ENCODE measurements around the gene CACNA2D1.

Gene CACNA2D1

GRCh38 chr7:82158327-82158726, 285.2 kb downstream of the CACNA2D1 start:
- no peaks in the 10 kb centered on the region for H3K79me1 ChIP-seq (ENCODE audit: low read depth, low read length)
- H3K4me2 ChIP-seq (ENCODE audit: insufficient read depth, low read length, poor library complexity, severe bottlenecking): no peak overlapping the region
- no peaks in the 10 kb centered on the region for H3K27me3 ChIP-seq (ENCODE audit: control insufficient read depth in 3 of 3, insufficient read depth in 3 of 3, low read depth in 1 of 3, low read length in 3 of 3)
- no peak overlapping the region for H3K23ac ChIP-seq (ENCODE audit: low read depth, low read length, poor library complexity)
- DNase-seq (ENCODE audit: low spot score): no peak
- no peak overlapping the region for H2BK15ac ChIP-seq (ENCODE audit: low read length)
- H2BK5ac ChIP-seq (ENCODE audit: low read length): no peak overlapping the region
- H2AFZ ChIP-seq (ENCODE audit: low read length): no peak overlapping the region
- no peaks in the 10 kb centered on the region for H3K36me3 ChIP-seq (replicated peaks in 1 of 2; ENCODE audit: control insufficient read depth in 2 of 2, insufficient read depth in 2 of 2, low read length in 2 of 2)
- no peak overlapping the region for H2BK12ac ChIP-seq (ENCODE audit: low read length)
- H3K4me1 ChIP-seq (ENCODE audit: control insufficient read depth in 2 of 2, insufficient read depth in 1 of 2, low read depth in 1 of 2, low read length in 2 of 2): no peaks in the 10 kb centered on the region
- no peak overlapping the region for H3K4ac ChIP-seq (ENCODE audit: low read length)
- no peaks in the 10 kb centered on the region for H3K9me3 ChIP-seq (replicated peaks in 1 of 2; ENCODE audit: control insufficient read depth in 2 of 2, insufficient read depth in 1 of 2, low read depth in 1 of 2, low read length in 2 of 2)
- H3K18ac ChIP-seq (ENCODE audit: low read length): no peak overlapping the region
- H4K8ac ChIP-seq (ENCODE audit: low read depth, low read length): no peak overlapping the region
- H2BK120ac ChIP-seq (ENCODE audit: low read depth, low read length): no peak overlapping the region
- H4K91ac ChIP-seq (ENCODE audit: low read depth, low read length, poor library complexity): no peak overlapping the region
- H3K14ac ChIP-seq (ENCODE audit: low read length): no peak overlapping the region
- H3K27ac ChIP-seq (replicated peaks; ENCODE audit: low read length): no peak overlapping the region
- H3K9ac ChIP-seq (ENCODE audit: low read depth, low read length, poor library complexity): no peak overlapping the region
- no peak overlapping the region for H2AK5ac ChIP-seq (ENCODE audit: low read depth, low read length)
- no peak overlapping the region for H3K4me3 ChIP-seq (ENCODE audit: low read length in 2 of 2)

GRCh38 chr7:82156893-82157292, 286.7 kb downstream of the CACNA2D1 start:
- Histone ChIP-seq H2BK12ac (ENCODE audit: low read length) (no peak overlapping the region), H3K36me3 (replicated peaks in 1 of 2; ENCODE audit: control insufficient read depth in 2 of 2, insufficient read depth in 2 of 2, low read length in 2 of 2) (no peaks in the 10 kb centered on the region), H2AK5ac (ENCODE audit: low read depth, low read length) (no peak overlapping the region), H4K8ac (ENCODE audit: low read depth, low read length) (no peak overlapping the region), H3K9me3 (replicated peaks in 1 of 2; ENCODE audit: control insufficient read depth in 2 of 2, insufficient read depth in 1 of 2, low read depth in 1 of 2, low read length in 2 of 2) (no peaks in the 10 kb centered on the region), H3K9ac (ENCODE audit: low read depth, low read length, poor library complexity) (no peak overlapping the region), H2BK15ac (ENCODE audit: low read length) (no peak overlapping the region), H3K79me1 (ENCODE audit: low read depth, low read length) (no peaks in the 10 kb centered on the region), H3K27ac (replicated peaks; ENCODE audit: low read length) (no peak overlapping the region), H3K4me2 (ENCODE audit: insufficient read depth, low read length, poor library complexity, severe bottlenecking) (no peak overlapping the region), H3K4ac (ENCODE audit: low read length) (no peak overlapping the region), H3K4me1 (ENCODE audit: control insufficient read depth in 2 of 2, insufficient read depth in 1 of 2, low read depth in 1 of 2, low read length in 2 of 2) (no peaks in the 10 kb centered on the region), H3K18ac (ENCODE audit: low read length) (no peak overlapping the region), H4K91ac (ENCODE audit: low read depth, low read length, poor library complexity) (no peak overlapping the region), H3K14ac (ENCODE audit: low read length) (no peak overlapping the region), H3K23ac (ENCODE audit: low read depth, low read length, poor library complexity) (no peak overlapping the region), H3K27me3 (ENCODE audit: control insufficient read depth in 3 of 3, insufficient read depth in 3 of 3, low read depth in 1 of 3, low read length in 3 of 3) (no peaks in the 10 kb centered on the region), H2BK5ac (ENCODE audit: low read length) (no peak overlapping the region), H2AFZ (ENCODE audit: low read length) (no peak overlapping the region), H2BK120ac (ENCODE audit: low read depth, low read length) (no peak overlapping the region), H3K4me3 (ENCODE audit: low read length in 2 of 2) (no peak overlapping the region)
- DNase-seq (ENCODE audit: low spot score): no peak
- WGBS, 2 donors (ENCODE audit: extremely low coverage in 2 of 2, insufficient read length in 2 of 2, insufficient replicate concordance in 1 of 2): no CpG with 5 or more reads among the region's 1 CpG

- no peaks in the 10 kb centered on the region for H3K4me1 ChIP-seq (ENCODE audit: control insufficient read depth in 2 of 2, insufficient read depth in 1 of 2, low read depth in 1 of 2, low read length in 2 of 2)
- H3K14ac ChIP-seq (ENCODE audit: low read length): no peak overlapping the region
- no peak overlapping the region for H2AK5ac ChIP-seq (ENCODE audit: low read depth, low read length)
- no peak overlapping the region for H3K23ac ChIP-seq (ENCODE audit: low read depth, low read length, poor library complexity)
- H3K18ac ChIP-seq (ENCODE audit: low read length): no peak overlapping the region
- no peaks in the 10 kb centered on the region for H3K9me3 ChIP-seq (replicated peaks in 1 of 2; ENCODE audit: control insufficient read depth in 2 of 2, insufficient read depth in 1 of 2, low read depth in 1 of 2, low read length in 2 of 2)
- H3K4me2 ChIP-seq (ENCODE audit: insufficient read depth, low read length, poor library complexity, severe bottlenecking): no peak overlapping the region
- no peak overlapping the region for H2BK12ac ChIP-seq (ENCODE audit: low read length)
- no peaks in the 10 kb centered on the region for H3K36me3 ChIP-seq (replicated peaks in 1 of 2; ENCODE audit: control insufficient read depth in 2 of 2, insufficient read depth in 2 of 2, low read length in 2 of 2)
- no peak overlapping the region for H2BK15ac ChIP-seq (ENCODE audit: low read length)
- H3K27me3 ChIP-seq (ENCODE audit: control insufficient read depth in 3 of 3, insufficient read depth in 3 of 3, low read depth in 1 of 3, low read length in 3 of 3): no peaks in the 10 kb centered on the region
- no peak overlapping the region for H3K4me3 ChIP-seq (ENCODE audit: low read length in 2 of 2)
- no peak for DNase-seq (ENCODE audit: low spot score)
- H3K4ac ChIP-seq (ENCODE audit: low read length): no peak overlapping the region
- no peak overlapping the region for H2BK120ac ChIP-seq (ENCODE audit: low read depth, low read length)
- H3K27ac ChIP-seq (replicated peaks; ENCODE audit: low read length): no peak overlapping the region
- H2AFZ ChIP-seq (ENCODE audit: low read length): no peak overlapping the region
- H4K8ac ChIP-seq (ENCODE audit: low read depth, low read length): no peak overlapping the region
- H3K79me1 ChIP-seq (ENCODE audit: low read depth, low read length): no peaks in the 10 kb centered on the region
- H3K9ac ChIP-seq (ENCODE audit: low read depth, low read length, poor library complexity): no peak overlapping the region
- no peak overlapping the region for H4K91ac ChIP-seq (ENCODE audit: low read depth, low read length, poor library complexity)
- no CpG with 5 or more reads among the region's 3 CpGs for WGBS, 2 donors (ENCODE audit: extremely low coverage in 2 of 2, insufficient read length in 2 of 2, insufficient replicate concordance in 1 of 2)
- no peak overlapping the region for H2BK5ac ChIP-seq (ENCODE audit: low read length)
Observed at GRCh38 chr7:82156168-82156567, 287.4 kb downstream of the CACNA2D1 start.

GRCh38 chr7:82154728-82155127, 288.8 kb downstream of the CACNA2D1 start:
- no peak overlapping the region for H4K8ac ChIP-seq (ENCODE audit: low read depth, low read length)
- H2BK15ac ChIP-seq (ENCODE audit: low read length): no peak overlapping the region
- no peaks in the 10 kb centered on the region for H3K36me3 ChIP-seq (replicated peaks in 1 of 2; ENCODE audit: control insufficient read depth in 2 of 2, insufficient read depth in 2 of 2, low read length in 2 of 2)
- H2AK5ac ChIP-seq (ENCODE audit: low read depth, low read length): no peak overlapping the region
- H3K4ac ChIP-seq (ENCODE audit: low read length): no peak overlapping the region
- no peaks in the 10 kb centered on the region for H3K79me1 ChIP-seq (ENCODE audit: low read depth, low read length)
- H3K9ac ChIP-seq (ENCODE audit: low read depth, low read length, poor library complexity): no peak overlapping the region
- no peak overlapping the region for H3K18ac ChIP-seq (ENCODE audit: low read length)
- H3K27ac ChIP-seq (replicated peaks; ENCODE audit: low read length): no peak overlapping the region
- H3K4me1 ChIP-seq (ENCODE audit: control insufficient read depth in 2 of 2, insufficient read depth in 1 of 2, low read depth in 1 of 2, low read length in 2 of 2): no peaks in the 10 kb centered on the region
- no peak overlapping the region for H2BK5ac ChIP-seq (ENCODE audit: low read length)
- no peaks in the 10 kb centered on the region for H3K9me3 ChIP-seq (replicated peaks in 1 of 2; ENCODE audit: control insufficient read depth in 2 of 2, insufficient read depth in 1 of 2, low read depth in 1 of 2, low read length in 2 of 2)
- H3K23ac ChIP-seq (ENCODE audit: low read depth, low read length, poor library complexity): no peak overlapping the region
- H4K91ac ChIP-seq (ENCODE audit: low read depth, low read length, poor library complexity): no peak overlapping the region
- DNase-seq (ENCODE audit: low spot score): no peak
- H2AFZ ChIP-seq (ENCODE audit: low read length): no peak overlapping the region
- no peak overlapping the region for H3K4me3 ChIP-seq (ENCODE audit: low read length in 2 of 2)
- H3K4me2 ChIP-seq (ENCODE audit: insufficient read depth, low read length, poor library complexity, severe bottlenecking): no peak overlapping the region
- H2BK120ac ChIP-seq (ENCODE audit: low read depth, low read length): no peak overlapping the region
- no CpG with 5 or more reads among the region's 2 CpGs for WGBS, 2 donors (ENCODE audit: extremely low coverage in 2 of 2, insufficient read length in 2 of 2, insufficient replicate concordance in 1 of 2)
- H2BK12ac ChIP-seq (ENCODE audit: low read length): no peak overlapping the region
- H3K27me3 ChIP-seq (ENCODE audit: control insufficient read depth in 3 of 3, insufficient read depth in 3 of 3, low read depth in 1 of 3, low read length in 3 of 3): no peaks in the 10 kb centered on the region
- no peak overlapping the region for H3K14ac ChIP-seq (ENCODE audit: low read length)
